ENCODE results near the gene THOC6. TPM values are rescaled to one million over a fixed set of nuclear protein-coding genes. Genes with fewer than 3 reads are reported as not detected.
A peak's percentile ranks its signal among the peaks of the same experiment; 100 is the strongest.

Gene THOC6
- total and polyA plus RNA-seq, 9 of the 15 experiments (the other 6 are each of a cell fraction or from before 2014, with no cell fraction given) = 2.5 to 65.4 (median 42.3) TPM

GRCh38 chr16:3004781-3005284, 19.0 kb upstream of the THOC6 start (continued):
- no peak for TF ChIP-seq REST (IDR thresholded peaks at IDR 0.05; ENCODE audit: borderline replicate concordance)
- no peak for TF ChIP-seq REST (CRISPR knock-in tag; IDR thresholded peaks at IDR 0.05; ENCODE audit: low read depth)
- TF ChIP-seq JUN (IDR thresholded peaks at IDR 0.05; ENCODE audit: borderline replicate concordance, low read depth, low read length) = no peak
- TF ChIP-seq JUN (CRISPR knock-in tag; IDR thresholded peaks at IDR 0.05; ENCODE audit: borderline replicate concordance) = no peak
- TF ChIP-seq ZFP36 (IDR thresholded peaks at IDR 0.05; ENCODE audit: low read depth, low read length, partially characterized antibody) = no peak
- TF ChIP-seq ZNF133 (CRISPR knock-in tag; IDR thresholded peaks at IDR 0.05) = no peak
- no peak for TF ChIP-seq KAT7 (CRISPR knock-in tag; IDR thresholded peaks at IDR 0.05; ENCODE audit: borderline replicate concordance)
- TF ChIP-seq ZKSCAN8 (CRISPR knock-in tag; IDR thresholded peaks at IDR 0.05) = no peak
- TF ChIP-seq HLTF (IDR thresholded peaks at IDR 0.05) = no peak
- TF ChIP-seq ZBTB40 (IDR thresholded peaks at IDR 0.05) = 0 out of 2 replicates have a peak, but pooled peaks have one; percentile 14
- no peak for TF ChIP-seq ZBTB40 (CRISPR knock-in tag; IDR thresholded peaks at IDR 0.05)
- TF ChIP-seq MAX (CRISPR knock-in tag; IDR thresholded peaks at IDR 0.05) = peak; percentile 87

All from K562 (cell line).